Liver (tissue), 9 donors: ENCODE results near the gene CAPZB. TPM values are rescaled to one million over a fixed set of nuclear protein-coding genes. Genes with fewer than 3 reads are reported as not detected.

Experiments
- DNase-seq: peaks from one replicate; pipeline ENCODE4 v3.0.0-alpha.2; 2017; ENCODE audit warnings: low spot score
- H3K27ac ChIP-seq, 2 donors: one replicate each; pipeline ENCODE4 v1.7.0; 2013; ENCODE audit warnings: inconsistent platforms in 2 of 2, low read length in 2 of 2, control low read depth in 1 of 2, low read depth in 1 of 2, mild to moderate bottlenecking in 1 of 2
- H3K27me3 ChIP-seq, 4 donors: one replicate each; pipeline versions ENCODE4 v1.6.1 to v1.7.0; 2013; ENCODE audit warnings: low read length in 3 of 4, inconsistent platforms in 1 of 4, mild to moderate bottlenecking in 1 of 4, moderate library complexity in 1 of 4; ENCODE audit not compliant: control insufficient read depth in 4 of 4, insufficient read depth in 4 of 4
- H3K36me3 ChIP-seq, 4 donors: one replicate each; pipeline versions ENCODE4 v1.6.1 to v1.7.0; 2013; ENCODE audit warnings: low read length in 3 of 4, mild to moderate bottlenecking in 3 of 4, low read depth in 1 of 4, moderate library complexity in 1 of 4; ENCODE audit not compliant: control insufficient read depth in 4 of 4, insufficient read depth in 3 of 4
- H3K4me1 ChIP-seq, 4 donors: one replicate each; pipeline versions ENCODE4 v1.6.1 to v1.7.0; 2013; ENCODE audit warnings: low read length in 3 of 4, mild to moderate bottlenecking in 3 of 4, moderate library complexity in 1 of 4; ENCODE audit not compliant: control insufficient read depth in 4 of 4, insufficient read depth in 4 of 4
- H3K4me3 ChIP-seq, 3 donors: one replicate each; pipeline versions ENCODE4 v1.6.1 to v1.7.0; 2013; ENCODE audit warnings: low read length in 3 of 3, control low read depth in 1 of 3, low read depth in 1 of 3, mild to moderate bottlenecking in 1 of 3
- H3K9ac ChIP-seq, 2 donors: one replicate each; pipeline ENCODE4 v1.7.0; 2013; ENCODE audit warnings: low read length in 2 of 2, mild to moderate bottlenecking in 2 of 2, moderate library complexity in 2 of 2, control low read depth in 1 of 2, low read depth in 1 of 2
- H3K9me3 ChIP-seq, 4 donors: one replicate each; pipeline versions ENCODE4 v1.6.1 to v1.7.0; 2013; ENCODE audit warnings: low read length in 3 of 4; ENCODE audit not compliant: control insufficient read depth in 4 of 4
- FOXA1 ChIP-seq: IDR thresholded peaks from 2 replicates; pipeline ENCODE4 v1.6.1; 2016; ENCODE audit warnings: antibody characterized with exemption
- GABPA ChIP-seq, 2 donors: IDR thresholded peaks in 1 of 2; conservative IDR thresholded peaks in 1 of 2; 2 replicates each; pipeline ENCODE4 v1.6.1; 2016; ENCODE audit warnings: antibody characterized with exemption in 2 of 2, mild to moderate bottlenecking in 1 of 2, moderate library complexity in 1 of 2
- JUND ChIP-seq, 2 donors: IDR thresholded peaks; 2 replicates each; pipeline ENCODE4 v1.6.1; 2016; ENCODE audit warnings: antibody characterized with exemption in 2 of 2
- RAD21 ChIP-seq, 2 donors: IDR thresholded peaks; 2 replicates each; pipeline ENCODE4 v1.6.1; 2016; ENCODE audit warnings: antibody characterized with exemption in 2 of 2, mild to moderate bottlenecking in 2 of 2
- SP1 ChIP-seq: IDR thresholded peaks from 2 replicates; pipeline ENCODE4 v1.6.1; 2018; ENCODE audit warnings: antibody characterized with exemption, mild to moderate bottlenecking
- TAF1 ChIP-seq: conservative IDR thresholded peaks from 2 replicates; pipeline ENCODE4 v1.6.1; 2016; ENCODE audit warnings: antibody characterized with exemption, mild to moderate bottlenecking
- WGBS: extraction: QIAGEN DNeasy Blood & Tissue Kit; methylation state at CpG from one replicate; pipeline ENCODE4 v1.1.7; 2013; 5-methylcytosine and 5-hydroxymethylcytosine counted together
- polyA plus RNA-seq, 2 donors: library from polyadenylated mRNA; stranded (reverse) in 1 of 2; unstranded in 1 of 2; fragments of 200-250 nt in 1 of 2; fragments of >200 nt in 1 of 2; fragmentation: Nextera tagmentation in 1 of 2; extraction: Ambion mirVana in 1 of 2; gene quantifications; one replicate each; pipeline versions ENCODE4 v1.2.1 to v1.2.3, GENCODE V29; 2013 to 2015
- total RNA-seq, 2 donors: library from RNA; depleted of rRNA; stranded (reverse); fragments of >200 nt; gene quantifications; one replicate each; pipeline ENCODE4 v1.2.3, GENCODE V29; 2014
- TF ChIP-seq, protein P1 (sequence below): IDR thresholded peaks from 2 replicates; pipeline ENCODE4 v1.6.1; 2016; ENCODE audit warnings: antibody characterized with exemption
- TF ChIP-seq, protein P2 (sequence below): IDR thresholded peaks from 2 replicates; pipeline ENCODE4 v1.6.1; 2016; ENCODE audit warnings: antibody characterized with exemption, mild to moderate bottlenecking
- TF ChIP-seq, protein P3 (sequence below): fragments of 150-350 bp; IDR thresholded peaks from 2 replicates; pipeline ENCODE4 v1.5.1; 2017; ENCODE audit warnings: improper control_type of control experiment, low read depth, low read length; ENCODE audit not compliant: missing input control
- TF ChIP-seq, protein P4 (sequence below): IDR thresholded peaks from 2 replicates; pipeline ENCODE4 v1.6.1; 2016; ENCODE audit warnings: antibody characterized with exemption
- donor health status: healthy.
- donor health status: healthy.
- donor health status: healthy.
- donor health status: healthy.
- donor health status: healthy.

Gene CAPZB
- total and polyA plus RNA-seq, 4 donors: 38.3 to 98.9 (median 51.1) TPM

DNA sequence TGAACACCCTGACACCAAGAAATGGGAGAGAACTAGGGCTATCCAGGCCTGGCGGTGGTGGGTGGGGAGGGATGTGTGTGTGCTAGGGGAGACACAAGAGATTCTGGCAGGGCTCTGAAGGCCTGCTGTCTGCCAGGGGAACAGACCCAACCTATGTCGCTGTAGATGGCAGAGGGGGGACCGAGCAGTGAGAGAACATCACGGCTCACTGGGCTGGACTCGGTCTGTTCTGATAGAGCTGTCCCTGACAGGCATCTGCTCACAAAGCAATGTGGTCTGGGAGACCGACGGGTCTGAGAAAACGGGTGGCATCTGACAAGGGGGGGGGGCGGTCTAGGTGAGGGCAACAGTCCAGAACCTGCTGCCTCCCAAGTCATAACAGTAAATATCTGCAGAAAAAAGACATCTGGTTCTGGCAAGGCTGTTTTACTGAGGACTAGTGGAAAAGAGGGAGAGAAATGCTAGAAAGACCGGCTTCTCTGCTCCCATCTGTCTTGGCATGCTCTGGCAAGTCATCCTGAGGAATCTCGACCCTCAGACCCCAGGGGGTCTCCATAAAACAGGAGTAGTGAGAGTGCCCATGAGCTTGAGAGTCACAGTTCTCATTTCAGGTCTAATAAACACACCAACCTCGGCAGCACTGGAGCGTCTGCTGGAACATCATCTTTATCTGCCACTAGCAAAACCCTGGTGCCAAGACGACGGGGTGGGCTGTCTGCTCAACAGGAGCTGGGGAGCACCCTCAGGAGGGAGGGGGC is 136.7 kb downstream of the CAPZB start:
- H3K27me3 ChIP-seq: no peaks in the 10 kb centered on the region
- TF ChIP-seq RAD21 (IDR thresholded peaks at IDR 0.05): no peak
- TF ChIP-seq, protein P1, sequence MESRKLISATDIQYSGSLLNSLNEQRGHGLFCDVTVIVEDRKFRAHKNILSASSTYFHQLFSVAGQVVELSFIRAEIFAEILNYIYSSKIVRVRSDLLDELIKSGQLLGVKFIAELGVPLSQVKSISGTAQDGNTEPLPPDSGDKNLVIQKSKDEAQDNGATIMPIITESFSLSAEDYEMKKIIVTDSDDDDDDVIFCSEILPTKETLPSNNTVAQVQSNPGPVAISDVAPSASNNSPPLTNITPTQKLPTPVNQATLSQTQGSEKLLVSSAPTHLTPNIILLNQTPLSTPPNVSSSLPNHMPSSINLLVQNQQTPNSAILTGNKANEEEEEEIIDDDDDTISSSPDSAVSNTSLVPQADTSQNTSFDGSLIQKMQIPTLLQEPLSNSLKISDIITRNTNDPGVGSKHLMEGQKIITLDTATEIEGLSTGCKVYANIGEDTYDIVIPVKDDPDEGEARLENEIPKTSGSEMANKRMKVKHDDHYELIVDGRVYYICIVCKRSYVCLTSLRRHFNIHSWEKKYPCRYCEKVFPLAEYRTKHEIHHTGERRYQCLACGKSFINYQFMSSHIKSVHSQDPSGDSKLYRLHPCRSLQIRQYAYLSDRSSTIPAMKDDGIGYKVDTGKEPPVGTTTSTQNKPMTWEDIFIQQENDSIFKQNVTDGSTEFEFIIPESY: no peak
- TF ChIP-seq FOXA1: no peak
- no peak for TF ChIP-seq TAF1
- TF ChIP-seq, protein P2, sequence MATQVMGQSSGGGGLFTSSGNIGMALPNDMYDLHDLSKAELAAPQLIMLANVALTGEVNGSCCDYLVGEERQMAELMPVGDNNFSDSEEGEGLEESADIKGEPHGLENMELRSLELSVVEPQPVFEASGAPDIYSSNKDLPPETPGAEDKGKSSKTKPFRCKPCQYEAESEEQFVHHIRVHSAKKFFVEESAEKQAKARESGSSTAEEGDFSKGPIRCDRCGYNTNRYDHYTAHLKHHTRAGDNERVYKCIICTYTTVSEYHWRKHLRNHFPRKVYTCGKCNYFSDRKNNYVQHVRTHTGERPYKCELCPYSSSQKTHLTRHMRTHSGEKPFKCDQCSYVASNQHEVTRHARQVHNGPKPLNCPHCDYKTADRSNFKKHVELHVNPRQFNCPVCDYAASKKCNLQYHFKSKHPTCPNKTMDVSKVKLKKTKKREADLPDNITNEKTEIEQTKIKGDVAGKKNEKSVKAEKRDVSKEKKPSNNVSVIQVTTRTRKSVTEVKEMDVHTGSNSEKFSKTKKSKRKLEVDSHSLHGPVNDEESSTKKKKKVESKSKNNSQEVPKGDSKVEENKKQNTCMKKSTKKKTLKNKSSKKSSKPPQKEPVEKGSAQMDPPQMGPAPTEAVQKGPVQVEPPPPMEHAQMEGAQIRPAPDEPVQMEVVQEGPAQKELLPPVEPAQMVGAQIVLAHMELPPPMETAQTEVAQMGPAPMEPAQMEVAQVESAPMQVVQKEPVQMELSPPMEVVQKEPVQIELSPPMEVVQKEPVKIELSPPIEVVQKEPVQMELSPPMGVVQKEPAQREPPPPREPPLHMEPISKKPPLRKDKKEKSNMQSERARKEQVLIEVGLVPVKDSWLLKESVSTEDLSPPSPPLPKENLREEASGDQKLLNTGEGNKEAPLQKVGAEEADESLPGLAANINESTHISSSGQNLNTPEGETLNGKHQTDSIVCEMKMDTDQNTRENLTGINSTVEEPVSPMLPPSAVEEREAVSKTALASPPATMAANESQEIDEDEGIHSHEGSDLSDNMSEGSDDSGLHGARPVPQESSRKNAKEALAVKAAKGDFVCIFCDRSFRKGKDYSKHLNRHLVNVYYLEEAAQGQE: no peak
- TF ChIP-seq SP1: no peak
- H3K4me3 ChIP-seq: no peak overlapping the region
- H3K9me3 ChIP-seq: no peaks in the 10 kb centered on the region
- peaks cover 0 to 33% (median 12%) of the 10 kb centered on the region in 4 donors for H3K36me3 ChIP-seq
- no peak overlapping the region for H3K9ac ChIP-seq
- peaks cover 2 to 14% (median 8%) of the 10 kb centered on the region in 4 donors for H3K4me1 ChIP-seq
- 89% methylated on average over 15 of the region's 15 CpGs for WGBS
- H3K27ac ChIP-seq: no peak overlapping the region
- DNase-seq: no peak

DNA sequence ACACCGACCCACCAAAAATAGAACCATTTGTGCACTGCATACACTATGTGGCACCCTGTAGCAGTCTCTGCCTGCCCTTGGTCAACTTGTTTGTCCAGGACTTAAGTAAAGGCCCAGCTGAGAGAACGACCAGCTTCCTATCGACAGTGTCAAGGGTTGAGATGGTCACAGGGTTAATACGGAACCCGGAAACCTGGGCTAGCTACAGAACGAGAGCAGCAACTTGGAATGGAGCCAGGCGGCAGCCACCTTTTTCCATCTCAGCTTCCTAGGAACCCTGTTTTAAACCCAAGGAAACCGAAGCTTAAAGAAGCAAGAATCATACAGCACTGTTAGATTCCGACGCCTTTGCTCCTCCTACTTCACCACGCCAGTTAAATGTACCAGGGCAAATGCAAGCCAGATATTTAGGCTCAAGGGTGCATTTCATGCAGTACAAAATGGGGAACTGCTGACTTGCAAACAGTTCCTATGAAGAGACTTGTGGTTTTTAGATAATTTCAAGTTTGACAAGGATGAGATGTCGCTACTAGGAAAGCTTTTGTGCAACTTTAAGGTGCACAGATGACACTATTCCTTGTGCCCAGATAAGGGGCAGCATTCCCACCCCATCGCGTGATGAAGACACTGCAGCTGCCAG is 137.7 kb downstream of the CAPZB start:
- no peak overlapping the region for H3K4me3 ChIP-seq
- peaks cover 2 to 14% (median 8%) of the 10 kb centered on the region in 4 donors for H3K4me1 ChIP-seq
- no peaks in the 10 kb centered on the region for H3K27me3 ChIP-seq
- 75% methylated on average over 14 of the region's 14 CpGs for WGBS
- no peak overlapping the region for H3K27ac ChIP-seq
- no peaks in the 10 kb centered on the region for H3K9me3 ChIP-seq
- peaks cover 0 to 37% (median 8%) of the 10 kb centered on the region in 4 donors for H3K36me3 ChIP-seq
- H3K9ac ChIP-seq: no peak overlapping the region
- TF ChIP-seq, protein P3, sequence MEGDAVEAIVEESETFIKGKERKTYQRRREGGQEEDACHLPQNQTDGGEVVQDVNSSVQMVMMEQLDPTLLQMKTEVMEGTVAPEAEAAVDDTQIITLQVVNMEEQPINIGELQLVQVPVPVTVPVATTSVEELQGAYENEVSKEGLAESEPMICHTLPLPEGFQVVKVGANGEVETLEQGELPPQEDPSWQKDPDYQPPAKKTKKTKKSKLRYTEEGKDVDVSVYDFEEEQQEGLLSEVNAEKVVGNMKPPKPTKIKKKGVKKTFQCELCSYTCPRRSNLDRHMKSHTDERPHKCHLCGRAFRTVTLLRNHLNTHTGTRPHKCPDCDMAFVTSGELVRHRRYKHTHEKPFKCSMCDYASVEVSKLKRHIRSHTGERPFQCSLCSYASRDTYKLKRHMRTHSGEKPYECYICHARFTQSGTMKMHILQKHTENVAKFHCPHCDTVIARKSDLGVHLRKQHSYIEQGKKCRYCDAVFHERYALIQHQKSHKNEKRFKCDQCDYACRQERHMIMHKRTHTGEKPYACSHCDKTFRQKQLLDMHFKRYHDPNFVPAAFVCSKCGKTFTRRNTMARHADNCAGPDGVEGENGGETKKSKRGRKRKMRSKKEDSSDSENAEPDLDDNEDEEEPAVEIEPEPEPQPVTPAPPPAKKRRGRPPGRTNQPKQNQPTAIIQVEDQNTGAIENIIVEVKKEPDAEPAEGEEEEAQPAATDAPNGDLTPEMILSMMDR: no peak
- TF ChIP-seq GABPA (IDR thresholded peaks at IDR 0.05 in 1 of 2, conservative IDR thresholded peaks at IDR 0.05 in 1 of 2) (no peak), SP1 (no peak), JUND (IDR thresholded peaks at IDR 0.05) (no peak)
- TF ChIP-seq, protein P1: no peak
- TF ChIP-seq, protein P4, sequence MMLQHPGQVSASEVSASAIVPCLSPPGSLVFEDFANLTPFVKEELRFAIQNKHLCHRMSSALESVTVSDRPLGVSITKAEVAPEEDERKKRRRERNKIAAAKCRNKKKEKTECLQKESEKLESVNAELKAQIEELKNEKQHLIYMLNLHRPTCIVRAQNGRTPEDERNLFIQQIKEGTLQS: no peak
- no peak for DNase-seq
